MCF 10A (cell line): ENCODE results near the gene COL13A1. TPM values are rescaled to one million over a fixed set of nuclear protein-coding genes. Genes with fewer than 3 reads are reported as not detected.

Experiments used
- BruUV-seq: library from RNA; stranded (reverse); fragments of 400-500 nt; replicated peaks from 2 replicates; lab custom pipeline; 2021; lab: Mats Ljungman, UMichigan
- CTCF ChIA-PET: fragments of 300-600 bp; sonication (Branson Sonifier 250); formaldehyde crosslinking; extraction: SDS; loops from one replicate; lab custom pipeline; 2021; ENCODE audit warnings: antibody characterized with exemption, inconsistent platforms; lab: Yijun Ruan, JAX
- POLR2A ChIA-PET: fragments of 300-600, 350-650 bp; sonication (Branson Sonifier 250); formaldehyde crosslinking; extraction: SDS; loops from one replicate; lab custom pipeline; 2020; ENCODE audit warnings: antibody characterized with exemption, inconsistent platforms; lab: Yijun Ruan, JAX
- DNase-seq: peaks from one replicate; pipeline ENCODE4 v3.0.0-alpha.2; 2018; ENCODE audit not compliant: unreplicated experiment
- H3K27ac Mint-ChIP-seq: one replicate; pipeline ENCODE4 v1.8.0; 2022; ENCODE audit warnings: mild to moderate bottlenecking, low read depth, mixed read lengths; ENCODE audit not compliant: unreplicated experiment
- H3K27me3 Mint-ChIP-seq: one replicate; pipeline ENCODE4 v1.8.0; 2022; ENCODE audit warnings: mixed read lengths; ENCODE audit not compliant: insufficient read depth, unreplicated experiment
- H3K36me3 Mint-ChIP-seq: one replicate; pipeline ENCODE4 v1.8.0; 2022; ENCODE audit warnings: mild to moderate bottlenecking, moderate library complexity, mixed read lengths; ENCODE audit not compliant: insufficient read depth, unreplicated experiment
- H3K4me1 Mint-ChIP-seq: one replicate; pipeline ENCODE4 v1.8.0; 2022; ENCODE audit warnings: mixed read lengths; ENCODE audit not compliant: insufficient read depth, unreplicated experiment
- H3K4me3 Mint-ChIP-seq: one replicate; pipeline ENCODE4 v1.8.0; 2022; ENCODE audit warnings: mild to moderate bottlenecking, moderate library complexity, mixed read lengths; ENCODE audit not compliant: unreplicated experiment
- H3K9me3 Mint-ChIP-seq: one replicate; pipeline ENCODE4 v1.8.0; 2022; ENCODE audit warnings: mixed read lengths; ENCODE audit not compliant: unreplicated experiment
- CTCF ChIP-seq: fragments of 200-600 bp; IDR thresholded peaks from one replicate; pipeline ENCODE4 v1.8.0; 2022; ENCODE audit warnings: antibody characterized with exemption, mild to moderate bottlenecking; ENCODE audit not compliant: unreplicated experiment
- intact Hi-C: fragments of 100-400 bp; cut with micrococcal nuclease; formaldehyde crosslinking; loops from 2 replicates; pipeline ENCODE4 v1.14.1; 2022
- total RNA-seq: library from RNA; stranded (reverse); gene quantifications from 2 replicates; pipeline ENCODE4 v1.2.3, GENCODE V29; 2022

Gene COL13A1
- total RNA-seq, 1 experiment from 2014 or later = 0.47 TPM

GRCh38 chr10:69951658-69952057 lies 150.0 kb downstream of the COL13A1 start:
- H3K9me3 Mint-ChIP-seq = no peaks in the 10 kb centered on the region
- no peak overlapping the region for H3K27ac Mint-ChIP-seq
- no peaks in the 10 kb centered on the region for H3K36me3 Mint-ChIP-seq
- H3K4me1 Mint-ChIP-seq = peaks cover 9% of the 10 kb centered on the region
- H3K27me3 Mint-ChIP-seq = peaks cover 10% of the 10 kb centered on the region
- no peak overlapping the region for H3K4me3 Mint-ChIP-seq
- POLR2A ChIA-PET = no interaction called here
- DNase-seq = no peak
- BruUV-seq = no TSS peak
- intact Hi-C loops = loop anchor here (10.0 kb wide), 1 partner anchor 307 kb away; no protein-coding TSS in a partner anchor
- CTCF ChIA-PET = no interaction called here
- TF ChIP-seq CTCF = no peak

GRCh38 chr10:69952069-69952800 lies 150.5 kb downstream of the COL13A1 start:
- Mint-ChIP-seq H3K27me3 (peaks cover 10% of the 10 kb centered on the region), H3K36me3 (no peaks in the 10 kb centered on the region), H3K4me3 (no peak overlapping the region), H3K27ac (no peak overlapping the region), H3K9me3 (no peaks in the 10 kb centered on the region), H3K4me1 (peaks cover 13% of the 10 kb centered on the region)
- no peak for DNase-seq
- ChIA-PET POLR2A (no interaction called here), CTCF (no interaction called here)
- intact Hi-C loops = loop anchor here (10.0 kb wide), 1 partner anchor 307 kb away; no protein-coding TSS in a partner anchor
- BruUV-seq = no TSS peak
- no peak for TF ChIP-seq CTCF

- peaks cover 10% of the 10 kb centered on the region for H3K27me3 Mint-ChIP-seq
- H3K9me3 Mint-ChIP-seq = no peaks in the 10 kb centered on the region
- no peak for DNase-seq
- H3K27ac Mint-ChIP-seq = no peak overlapping the region
- H3K36me3 Mint-ChIP-seq = no peaks in the 10 kb centered on the region
- ChIA-PET CTCF (no interaction called here), POLR2A (no interaction called here)
- peaks cover 13% of the 10 kb centered on the region for H3K4me1 Mint-ChIP-seq
- TF ChIP-seq CTCF = no peak
- BruUV-seq = no TSS peak
- no peak overlapping the region for H3K4me3 Mint-ChIP-seq
- intact Hi-C loops = loop anchor here (10.0 kb wide), 1 partner anchor 308 kb away; no protein-coding TSS in a partner anchor
Measured at GRCh38 chr10:69952821-69953221, 151.1 kb downstream of the COL13A1 start.

GRCh38 chr10:69953851-69954250 lies 152.1 kb downstream of the COL13A1 start:
- H3K4me1 Mint-ChIP-seq = peaks cover 13% of the 10 kb centered on the region
- peaks cover 10% of the 10 kb centered on the region for H3K27me3 Mint-ChIP-seq
- POLR2A ChIA-PET = interaction anchor here (0.8 to 1.3 kb wide), 3 partner anchors 13 to 505 kb away, joined by 3 to 4 read pairs (median 3); no protein-coding TSS in a partner anchor
- H3K9me3 Mint-ChIP-seq = no peaks in the 10 kb centered on the region
- no peak overlapping the region for H3K27ac Mint-ChIP-seq
- BruUV-seq = no TSS peak
- intact Hi-C loops = loop anchor here (10.0 kb wide), 1 partner anchor 309 kb away; no protein-coding TSS in a partner anchor
- DNase-seq = no peak
- H3K36me3 Mint-ChIP-seq = no peaks in the 10 kb centered on the region
- no peak for TF ChIP-seq CTCF
- no peak overlapping the region for H3K4me3 Mint-ChIP-seq
- CTCF ChIA-PET = interaction anchor here (0.6 to 1.4 kb wide), 3 partner anchors 10 to 105 kb away, joined by 3 to 4 read pairs (median 3); no protein-coding TSS in a partner anchor
